Activated CD8-positive, alpha-beta memory T cell treated with anti-CD3 and anti-CD28 coated beads, Interleukin-2, amount 50 U/mL, for 48 hours (primary cell): ENCODE data around the gene GALNT6.
A peak's percentile ranks its signal among the peaks of the same experiment; 100 is the strongest.

Experiments
- DNase-seq: peaks from one replicate; pipeline ENCODE4 v3.0.0-alpha.2; 2020

Gene GALNT6

GRCh38 chr12:51405801-51406207 is 14.6 kb upstream of the GALNT6 start:
- no peak for DNase-seq

GRCh38 chr12:51404627-51405026 is 13.4 kb upstream of the GALNT6 start:
- DNase-seq, result no peak

- DNase-seq, result no peak
These were observed 12.5 kb upstream of the GALNT6 start for GRCh38 chr12:51403681-51404136.

DNA sequence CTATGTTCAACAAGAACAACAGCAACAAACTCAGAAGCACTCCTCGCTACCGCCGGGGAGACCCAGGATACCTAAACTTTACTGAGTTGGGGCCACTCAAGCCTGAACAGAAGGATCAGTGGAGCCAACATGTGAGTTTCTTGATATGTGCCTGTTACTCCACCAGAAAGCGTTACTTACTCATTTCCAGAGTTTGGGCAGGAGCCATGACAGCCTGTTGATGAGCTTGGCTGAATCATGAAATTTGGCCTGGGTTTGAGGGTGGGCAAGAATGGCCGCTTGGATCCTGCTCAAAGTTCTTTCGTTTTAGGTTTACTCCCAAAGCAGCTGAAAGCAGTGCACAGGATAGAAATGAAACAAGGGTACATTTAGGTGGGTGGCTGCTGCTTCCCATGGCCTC is 12.0 kb upstream of the GALNT6 start:
- DNase-seq, result no peak

GRCh38 chr12:51401900-51402299 is 10.7 kb upstream of the GALNT6 start:
- DNase-seq, result no peak

GRCh38 chr12:51401486-51401885 is 10.3 kb upstream of the GALNT6 start:
- DNase-seq, result no peak

DNA sequence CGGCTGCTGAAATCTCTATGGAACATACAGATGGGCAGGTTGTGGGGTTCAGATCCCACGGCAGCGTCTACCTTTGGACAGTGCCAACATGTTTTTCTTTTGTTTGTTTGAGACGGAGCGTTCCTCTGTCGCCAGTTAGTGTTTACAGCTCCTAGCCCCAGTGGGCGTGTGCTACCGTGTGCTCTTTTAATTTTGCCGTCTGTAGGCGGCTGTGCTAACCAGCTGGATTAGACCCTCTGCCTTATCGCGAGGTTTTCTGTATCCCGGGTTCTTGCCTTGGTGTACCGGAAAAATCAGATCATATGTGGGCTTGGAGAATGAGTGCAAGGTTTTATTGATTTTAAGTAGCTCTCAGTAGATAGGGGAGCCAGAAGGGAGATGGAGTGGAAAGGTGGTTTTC is 9.8 kb upstream of the GALNT6 start:
- no peak for DNase-seq

DNA sequence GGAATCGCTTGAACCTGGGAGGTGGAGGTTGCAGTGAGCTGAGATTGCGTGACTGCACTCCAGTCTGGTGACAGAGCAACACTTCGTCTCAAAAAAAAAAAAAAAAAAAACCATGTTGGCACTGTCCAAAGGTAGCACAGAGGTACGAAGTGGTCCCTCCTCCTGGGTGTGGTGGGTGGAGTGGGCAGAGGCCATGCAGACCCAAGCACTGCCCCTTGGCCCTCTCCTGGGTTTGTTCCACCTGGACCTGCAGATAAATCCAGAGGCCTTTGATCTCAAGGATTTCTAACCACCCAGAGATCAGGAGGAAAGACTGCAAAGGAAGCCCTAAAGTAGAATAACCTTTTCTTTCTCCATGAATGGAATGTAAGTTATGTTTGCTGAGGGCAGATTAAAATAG is 8.7 kb upstream of the GALNT6 start:
- no peak for DNase-seq

- peak; percentile 25 for DNase-seq
These were observed 6.5 kb upstream of the GALNT6 start for GRCh38 chr12:51397670-51398069.

DNA sequence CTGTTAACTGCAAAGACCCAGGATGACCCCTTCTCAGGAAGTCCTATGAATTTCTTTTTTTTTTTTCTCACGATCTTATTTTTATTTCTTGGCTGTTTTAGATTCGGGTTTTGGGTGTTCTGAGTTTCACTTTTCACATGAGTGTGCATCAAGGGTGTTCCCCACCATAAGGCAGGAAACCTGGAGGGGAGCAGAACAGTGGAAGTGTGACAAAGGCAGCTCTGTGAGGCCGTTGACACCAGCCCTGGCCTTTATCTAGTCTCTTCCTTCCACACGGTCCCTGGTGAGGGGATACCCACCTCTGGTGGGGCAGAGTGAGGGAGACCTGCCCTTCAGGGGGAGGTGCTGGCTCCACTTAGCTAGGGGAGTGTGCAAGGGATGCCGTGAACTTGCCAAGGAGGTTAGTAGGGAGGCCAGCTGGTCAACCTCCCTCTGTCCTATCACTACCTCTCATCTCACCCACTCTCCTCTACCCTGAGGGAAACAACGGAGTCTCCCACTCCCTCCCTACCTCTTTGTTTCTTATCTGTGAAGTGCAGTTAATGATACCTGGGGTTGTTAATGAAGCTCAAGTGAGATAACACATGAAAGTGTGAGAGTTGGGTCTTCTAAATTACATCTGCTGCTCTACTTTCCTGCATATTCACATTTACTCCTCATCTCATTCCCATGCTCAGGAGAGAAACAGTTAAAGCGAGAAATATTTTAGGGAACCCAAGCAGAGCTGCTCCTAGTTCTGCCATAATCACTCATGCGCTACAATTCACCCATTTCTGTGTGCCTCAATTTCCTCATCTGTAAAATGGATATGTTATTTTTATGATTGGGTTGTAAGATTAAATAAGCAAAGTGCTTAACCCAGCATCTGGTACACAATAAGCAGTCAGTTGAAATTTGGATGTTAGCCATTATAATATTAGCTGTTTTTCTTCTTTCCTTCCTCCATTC is 4.4 kb upstream of the GALNT6 start:
- peak; percentile 60 for DNase-seq

DNA sequence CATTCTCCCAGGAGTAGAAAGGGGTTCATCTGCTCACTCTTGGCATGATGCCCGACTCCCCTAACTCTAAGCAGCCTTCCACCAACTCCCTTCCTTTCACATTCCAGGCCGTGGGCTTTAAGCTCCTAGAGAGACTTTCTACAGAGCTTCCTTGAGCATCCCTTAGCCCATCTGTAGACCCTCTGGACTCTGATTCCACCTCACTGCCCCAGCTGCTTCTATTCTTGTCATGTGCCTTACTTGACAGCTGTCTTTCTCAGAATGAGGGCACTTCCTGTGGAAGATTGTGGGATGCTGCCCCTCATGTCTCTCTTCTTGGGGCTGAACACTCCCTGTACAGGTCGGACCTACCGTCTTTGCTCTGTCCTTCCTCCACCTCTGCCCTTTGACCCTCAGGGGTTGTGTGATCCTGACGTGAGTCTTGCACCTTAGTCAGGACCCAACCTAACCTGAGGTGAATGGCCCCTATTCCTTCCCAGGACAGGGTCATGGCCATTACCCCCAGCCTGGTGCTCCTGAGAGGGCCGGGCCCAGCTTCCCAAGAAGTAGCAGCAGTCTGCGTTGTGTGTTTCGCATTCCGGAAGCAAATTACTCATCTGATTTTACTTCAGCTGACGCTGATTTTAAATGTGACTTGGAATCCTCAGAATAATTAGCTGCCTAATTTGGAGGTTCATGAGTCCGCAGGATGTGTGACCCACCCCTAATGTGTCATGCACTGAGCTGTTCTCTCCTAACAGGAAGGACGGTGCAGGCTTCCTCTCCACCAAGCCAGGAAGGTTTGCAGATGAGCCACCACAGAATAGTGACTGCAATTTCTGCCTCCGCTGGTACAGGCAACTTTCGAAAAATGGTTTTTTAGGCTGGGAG is 2.7 kb upstream of the GALNT6 start:
- DNase-seq, result peak; percentile 70

DNA sequence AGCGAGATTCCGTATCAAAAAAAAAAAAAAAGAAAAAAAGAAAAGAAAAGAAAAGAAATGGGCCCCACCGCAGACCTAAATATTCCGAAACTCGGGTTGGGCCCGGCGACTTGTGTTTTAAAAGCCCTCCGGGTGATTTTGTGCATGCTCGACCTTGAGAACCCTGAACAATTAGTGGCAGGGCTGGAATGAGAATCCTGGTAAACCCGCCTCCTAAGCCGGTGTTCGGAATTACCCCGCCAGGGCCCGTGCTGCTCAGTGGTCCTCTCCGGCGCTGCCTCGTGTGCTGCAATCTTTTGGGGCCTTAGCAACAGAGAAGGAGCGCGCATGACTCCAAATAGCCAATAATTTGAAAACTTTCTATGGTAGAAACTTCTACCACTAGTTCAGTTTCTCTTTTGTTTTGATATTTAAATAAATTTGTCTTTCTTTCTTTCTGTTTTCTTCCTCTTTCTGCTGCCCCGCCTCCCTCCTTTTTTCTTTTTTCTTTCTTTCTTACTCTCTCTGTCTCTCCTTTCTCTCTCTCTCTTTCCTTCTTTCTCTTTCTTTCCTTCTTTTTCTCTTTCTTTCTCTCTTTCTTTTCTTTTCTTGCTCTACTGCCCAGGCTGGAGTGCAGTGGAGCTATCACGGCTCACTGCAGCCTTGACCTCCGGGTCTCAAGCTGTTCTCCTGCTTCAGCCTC is 1.5 kb upstream of the GALNT6 start:
- peak; percentile 60 for DNase-seq

DNA sequence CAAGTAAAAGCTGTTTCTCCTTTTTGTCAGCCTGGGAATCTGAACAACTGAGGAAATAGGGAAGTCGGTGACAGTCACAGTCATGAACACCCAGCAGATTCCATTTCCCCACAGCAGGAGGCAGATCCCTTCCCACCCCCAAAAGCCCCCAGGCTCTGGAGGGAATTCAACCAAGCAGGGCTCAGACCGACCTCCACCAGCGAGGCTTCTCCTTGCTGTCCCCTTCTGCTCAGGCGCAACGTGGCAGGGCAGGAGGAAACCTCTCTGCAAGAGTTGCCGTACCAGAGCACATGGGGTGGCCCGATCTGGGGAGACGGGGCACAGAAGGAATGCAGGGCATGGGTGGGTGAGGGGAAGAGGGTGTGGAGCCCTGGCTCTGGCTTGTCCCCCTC is 319 bp downstream of the GALNT6 start:
- peak; percentile 72 for DNase-seq

- peak; percentile 54 for DNase-seq
These were observed 749 bp downstream of the GALNT6 start for GRCh38 chr12:51390457-51390856.

DNA sequence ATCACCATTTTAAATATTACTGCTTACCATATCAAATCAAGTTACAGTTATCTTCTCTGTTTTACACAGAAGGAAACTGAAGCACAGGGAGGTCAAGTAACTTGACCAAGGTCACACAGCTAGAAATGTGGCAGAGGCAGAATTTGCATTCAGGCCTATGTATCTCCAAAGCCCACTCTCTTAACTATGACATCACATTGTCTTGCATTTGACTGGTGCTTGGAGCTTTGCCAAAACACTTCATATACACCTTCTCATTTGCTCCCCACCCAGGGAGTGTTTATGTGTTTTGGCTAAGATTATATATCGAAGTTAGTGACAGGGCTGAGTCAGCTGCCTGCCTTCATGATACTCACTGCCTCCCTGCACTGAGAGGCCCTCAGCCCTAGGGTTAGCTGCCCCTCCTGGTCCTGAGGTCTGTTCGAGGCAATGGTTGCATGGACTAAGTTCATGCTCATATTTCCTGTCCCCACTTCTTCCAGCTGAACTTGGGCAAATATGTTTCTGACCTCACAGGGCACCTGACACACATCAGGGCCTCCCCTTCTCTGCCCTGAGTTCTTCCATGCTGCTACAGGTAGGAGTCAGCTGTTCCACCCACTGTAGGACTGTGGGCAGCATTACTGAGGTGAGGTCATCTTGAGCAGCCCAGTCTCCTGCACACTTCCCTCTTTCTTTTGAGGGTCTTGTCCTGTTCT is 1.8 kb downstream of the GALNT6 start:
- DNase-seq, result no peak

DNA sequence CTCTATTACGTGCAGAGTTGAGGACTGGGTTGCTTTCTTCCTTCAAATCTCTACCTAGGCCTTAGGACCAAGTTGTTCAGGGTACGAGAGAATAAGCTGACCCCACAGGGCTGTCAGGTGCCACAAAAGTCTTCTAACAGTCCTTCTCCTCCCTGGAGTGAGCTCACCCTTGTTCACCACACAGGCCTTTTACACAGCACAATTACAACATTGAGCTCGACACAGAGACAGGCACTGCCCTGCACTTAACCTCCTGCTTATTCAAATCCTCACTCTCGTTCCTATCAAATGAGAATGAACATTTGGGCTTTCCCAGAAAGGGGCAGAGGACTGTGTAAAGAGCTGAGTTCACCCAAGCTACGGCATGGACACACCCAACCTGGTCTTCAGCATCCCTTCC is 2.4 kb downstream of the GALNT6 start:
- no peak for DNase-seq

- no peak for DNase-seq
These were observed 3.0 kb downstream of the GALNT6 start for GRCh38 chr12:51388069-51388799.

DNA sequence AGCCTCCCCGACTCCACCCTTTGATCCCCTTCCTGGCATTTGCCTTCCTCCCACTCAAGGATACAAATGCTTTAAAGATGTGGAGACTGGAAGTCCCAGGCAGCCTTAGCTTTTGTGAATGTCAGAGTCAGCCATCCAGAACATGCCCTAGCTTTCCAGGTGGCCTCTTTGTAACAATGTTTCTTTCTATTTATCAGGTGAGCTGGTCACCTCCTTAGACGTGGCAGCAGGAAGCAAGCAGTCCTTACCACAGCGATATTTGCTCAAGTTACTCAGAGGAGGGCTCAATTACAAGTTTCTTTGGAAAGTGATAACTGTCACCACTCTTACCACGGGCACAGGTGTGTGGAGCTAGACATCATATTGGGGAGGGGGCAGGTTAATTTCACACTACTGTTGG is 4.9 kb downstream of the GALNT6 start:
- DNase-seq, result no peak

DNA sequence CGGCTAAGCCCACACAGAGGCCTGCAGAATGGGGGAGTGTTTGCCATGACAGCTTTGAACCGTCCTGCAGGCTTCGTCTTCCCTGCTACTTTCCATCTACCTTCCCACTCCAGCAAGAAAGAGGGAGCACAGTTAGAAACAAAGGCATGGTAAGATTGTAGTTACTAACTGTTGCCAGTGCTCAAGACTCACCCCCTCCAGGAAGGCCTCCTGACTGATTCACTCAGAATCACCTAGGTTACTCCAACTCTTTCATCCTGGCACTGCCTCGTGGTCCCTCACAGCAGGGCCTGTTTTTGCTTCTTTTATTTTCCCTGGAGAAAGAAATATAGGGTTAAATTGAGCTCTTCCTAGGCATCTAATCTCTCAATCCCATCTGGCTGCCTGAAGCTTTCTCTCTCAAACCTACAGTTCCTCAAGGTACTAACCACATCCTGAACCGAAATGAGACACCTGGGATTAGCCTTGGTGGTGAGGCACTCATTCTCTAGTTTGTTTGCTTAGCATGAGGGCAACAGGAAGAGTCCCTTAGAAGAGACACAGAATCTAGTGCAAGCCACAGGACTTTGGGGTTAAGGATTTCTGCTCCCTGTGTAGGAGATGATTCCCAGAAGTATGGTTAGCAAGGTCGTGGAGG is 7.8 kb downstream of the GALNT6 start:
- DNase-seq, result no peak

DNA sequence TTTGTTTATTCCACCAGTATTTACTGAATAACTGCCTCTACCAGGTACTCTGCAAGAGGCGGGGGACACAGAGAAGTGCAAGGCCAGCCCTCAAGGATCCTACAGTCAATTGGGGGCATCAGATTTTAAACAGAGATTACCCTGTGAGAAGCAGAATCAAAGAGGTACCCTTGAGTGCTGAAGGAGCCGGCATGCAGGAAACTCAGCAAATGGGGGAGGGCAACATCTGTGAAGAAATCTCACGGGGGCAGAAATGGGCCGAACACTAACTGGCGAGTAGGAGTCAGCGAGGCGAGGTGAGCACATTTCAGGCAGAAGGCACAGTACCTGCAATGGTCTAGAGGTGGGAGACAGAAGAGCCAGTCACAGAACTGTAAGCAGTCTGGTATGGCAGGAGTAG is 9.0 kb downstream of the GALNT6 start:
- DNase-seq, result no peak
